Stimulated activated CD8-positive, alpha-beta memory T cell treated with anti-CD3 and anti-CD28 coated beads, Interleukin-4, amount 100 ng/mL, for 48 hours (primary cell): Measurements from ENCODE around the gene CCSER1.
A peak's percentile ranks its signal among the peaks of the same experiment; 100 is the strongest.

Experiments used
- DNase-seq: peaks from one replicate; pipeline ENCODE4 v3.0.0-alpha.2; 2020

Gene CCSER1

DNA sequence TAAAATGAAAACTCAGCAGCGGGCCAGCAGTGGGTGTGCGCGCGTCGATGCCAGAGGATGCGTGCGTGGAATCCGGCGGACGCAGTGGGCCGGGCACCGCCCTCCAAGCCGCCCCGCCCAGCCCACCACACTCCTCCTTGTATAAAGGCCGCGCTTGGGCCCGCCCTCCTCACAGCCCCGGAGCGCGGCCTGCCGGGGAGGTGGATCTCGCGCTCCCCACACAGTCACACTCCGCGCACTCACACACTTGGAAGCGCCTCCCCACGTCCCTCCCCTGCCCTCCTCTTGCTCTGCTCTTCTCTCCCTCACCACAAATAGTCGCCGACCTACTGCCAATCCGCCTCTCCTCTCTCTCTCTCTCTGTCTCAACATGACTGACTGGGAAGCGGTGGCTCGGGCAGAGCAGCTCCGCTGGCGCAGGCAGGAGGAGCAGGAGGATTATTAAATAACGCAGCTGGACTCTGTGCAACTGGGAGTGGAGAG, at the start of gene CCSER1:
TSS of gene CCSER1 (plus strand) at position 172 of the 483 bp plus-strand sequence.
- peak; percentile 41 for DNase-seq

DNA sequence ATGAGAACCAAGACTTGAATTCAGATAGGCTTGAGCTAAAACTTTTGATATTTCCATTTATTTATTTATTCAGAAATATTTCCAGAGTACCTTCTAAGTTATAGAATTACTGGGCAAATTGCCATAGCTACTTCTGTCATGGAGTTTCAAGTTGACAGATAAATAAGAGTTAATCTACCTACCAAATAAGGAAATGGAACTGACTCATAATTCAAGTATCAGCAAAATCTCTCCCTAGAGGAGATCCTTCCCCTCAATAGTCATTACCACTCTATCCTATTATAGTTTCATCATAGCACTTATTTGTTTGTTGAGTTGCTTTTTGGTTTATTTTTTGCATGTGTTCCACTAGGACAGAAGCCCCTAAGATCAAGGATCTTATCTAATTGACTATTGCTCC, 48.8 kb upstream of the CCSER1 start:
- DNase-seq, result no peak

DNA sequence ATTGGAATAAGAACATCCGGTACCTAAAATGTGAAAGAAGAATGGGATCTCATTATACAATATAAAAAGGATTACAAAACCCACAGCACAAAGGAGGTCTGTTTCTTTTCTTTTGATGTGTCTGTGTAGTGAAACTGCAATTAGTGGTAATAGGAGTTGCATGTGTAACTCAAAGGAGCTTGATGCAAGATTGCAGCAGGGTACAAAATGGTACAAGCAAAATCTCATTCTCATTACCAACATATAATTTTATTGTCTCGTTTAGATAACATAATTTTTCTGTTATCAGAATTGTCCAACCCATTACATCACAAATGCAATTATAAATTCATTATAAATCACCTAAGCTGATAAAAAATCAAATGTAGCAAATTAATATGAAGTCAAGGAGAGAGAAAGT, 47.1 kb upstream of the CCSER1 start:
- DNase-seq, result no peak

DNA sequence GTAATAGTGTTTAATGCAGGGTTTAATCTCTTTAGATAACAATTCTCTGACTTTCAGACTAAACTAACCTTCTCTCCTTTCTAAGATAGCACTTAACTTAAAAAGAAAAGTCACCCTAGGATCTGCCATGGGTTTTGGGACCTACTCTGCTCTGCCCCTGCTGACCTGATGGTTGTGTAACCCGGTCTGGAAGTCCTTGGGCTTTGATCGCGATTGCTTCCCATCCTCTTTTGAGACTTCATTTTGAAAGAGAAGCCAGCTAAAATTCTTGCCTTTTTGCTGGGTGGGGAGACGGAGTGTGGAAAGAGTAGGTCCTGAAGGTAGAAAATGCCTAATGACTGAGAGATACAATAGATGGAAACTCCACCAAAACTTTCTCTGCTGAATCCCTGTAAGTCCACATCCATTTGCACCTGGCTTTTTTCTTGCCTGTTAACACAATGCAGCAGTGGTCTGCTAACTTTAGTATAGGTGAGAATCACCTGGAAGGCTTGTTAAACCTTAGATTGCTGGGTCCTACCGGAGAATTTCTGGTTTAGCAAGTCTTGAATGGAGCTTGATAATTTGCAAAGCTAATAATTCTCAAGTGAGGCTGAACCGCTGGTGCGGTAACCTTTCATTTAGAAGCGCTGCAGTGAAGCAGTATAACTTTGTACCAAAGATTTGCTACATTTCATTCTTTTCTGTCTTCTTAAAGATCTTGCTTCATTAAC, 45.6 kb upstream of the CCSER1 start:
- DNase-seq, result no peak

DNA sequence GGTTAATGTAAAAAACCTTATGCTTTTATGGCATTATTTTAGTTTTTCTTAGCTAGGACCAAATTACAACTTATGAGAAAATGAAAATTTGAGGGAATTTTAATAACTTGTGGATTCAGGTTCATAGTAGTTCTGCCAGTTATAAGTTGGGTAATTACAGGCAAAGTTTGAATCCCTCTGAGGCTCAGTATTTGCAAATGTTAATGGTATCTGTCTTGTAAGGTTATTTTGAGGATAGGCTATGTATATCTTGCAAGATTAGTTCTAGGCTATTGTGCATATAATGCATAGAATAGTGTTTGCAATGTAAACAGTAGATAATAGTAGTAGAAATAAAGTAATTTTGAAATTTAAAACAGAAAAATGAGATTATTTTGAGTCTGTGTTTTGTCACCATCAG, 44.7 kb upstream of the CCSER1 start:
- no peak for DNase-seq

DNA sequence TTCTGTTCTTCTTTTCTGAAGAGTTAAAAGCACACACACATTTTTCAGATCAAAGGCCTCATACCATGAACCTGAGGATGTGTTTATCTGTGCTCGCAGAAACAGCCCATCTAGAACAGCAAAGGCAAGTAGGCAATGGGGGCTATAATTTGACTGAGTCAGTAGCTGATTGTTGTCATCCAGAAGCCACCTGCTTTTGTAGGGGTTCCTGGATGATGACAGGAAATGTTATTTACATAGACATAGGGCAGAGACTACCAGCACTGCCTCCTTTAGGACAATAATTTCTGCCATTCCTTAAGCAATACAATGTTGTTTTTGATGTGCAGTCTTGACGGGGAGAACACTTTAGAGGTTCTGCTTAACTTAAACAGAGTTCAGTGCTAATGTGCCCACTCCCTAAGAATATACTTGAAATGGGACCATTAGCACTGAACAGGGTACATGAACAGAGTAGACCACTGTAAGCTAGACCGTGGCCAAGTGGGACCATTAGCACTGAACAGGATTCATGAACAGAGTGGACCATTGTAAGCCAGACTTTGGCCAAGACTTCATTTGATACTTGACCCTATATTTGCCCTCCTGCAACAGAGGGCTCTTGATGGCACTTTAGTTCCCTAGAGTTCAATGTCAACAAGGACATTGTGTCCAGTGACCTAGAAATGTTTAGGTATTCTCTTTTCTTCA, 42.8 kb upstream of the CCSER1 start:
- no peak for DNase-seq

DNA sequence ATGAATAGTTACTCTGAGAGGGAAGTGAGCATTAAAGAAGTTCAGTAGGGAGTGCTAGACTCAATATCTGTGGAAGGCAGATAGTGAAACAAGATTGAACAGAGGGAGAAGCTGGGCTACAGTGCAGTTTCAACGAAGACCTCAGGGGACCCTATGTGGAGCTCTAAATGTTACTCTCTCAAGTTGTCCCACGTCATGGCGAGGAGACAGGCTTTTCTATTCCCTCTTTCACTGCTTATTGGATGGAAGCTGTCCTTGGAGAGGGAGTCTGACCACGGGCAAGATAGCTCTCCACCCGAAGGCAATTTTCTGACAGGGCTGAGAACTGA, 42.3 kb upstream of the CCSER1 start:
- no peak for DNase-seq

DNA sequence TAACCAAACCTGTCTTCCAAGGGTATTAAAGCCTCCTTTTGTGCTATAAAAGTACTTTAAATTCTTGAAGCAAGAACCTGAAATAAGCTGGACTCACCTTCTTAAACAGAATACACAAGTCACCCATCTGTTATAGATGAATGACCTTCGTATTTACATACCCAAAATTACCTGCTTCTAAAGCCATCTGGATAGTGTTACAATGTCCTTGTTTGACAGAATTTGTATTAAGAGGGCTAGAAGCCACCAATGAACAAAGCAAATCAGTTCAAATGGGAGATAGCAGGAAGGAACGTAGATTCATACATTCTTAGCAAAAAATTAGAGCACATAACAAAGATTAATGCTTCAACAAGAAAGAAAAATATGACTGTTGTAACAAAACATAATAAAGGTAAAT, 33.7 kb upstream of the CCSER1 start:
- DNase-seq, result no peak

DNA sequence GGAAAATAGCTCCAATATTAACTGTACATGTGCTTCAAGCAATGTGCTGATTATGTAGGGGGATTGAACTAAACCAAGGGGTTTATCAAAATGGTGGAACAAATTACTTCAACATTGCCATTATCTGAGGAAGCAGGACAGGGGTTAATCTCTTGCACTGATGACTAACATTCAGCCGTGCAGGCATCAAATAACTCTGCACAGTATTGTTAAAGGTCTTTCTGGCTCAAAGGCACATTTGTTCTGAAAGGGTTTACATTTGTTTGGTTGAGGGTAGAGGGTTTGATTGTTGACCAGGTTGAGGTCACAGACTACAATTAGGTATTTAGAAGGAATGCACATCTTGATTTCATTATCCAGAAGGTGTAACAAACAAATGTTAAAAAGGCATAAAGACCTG, 32.2 kb upstream of the CCSER1 start:
- no peak for DNase-seq

DNA sequence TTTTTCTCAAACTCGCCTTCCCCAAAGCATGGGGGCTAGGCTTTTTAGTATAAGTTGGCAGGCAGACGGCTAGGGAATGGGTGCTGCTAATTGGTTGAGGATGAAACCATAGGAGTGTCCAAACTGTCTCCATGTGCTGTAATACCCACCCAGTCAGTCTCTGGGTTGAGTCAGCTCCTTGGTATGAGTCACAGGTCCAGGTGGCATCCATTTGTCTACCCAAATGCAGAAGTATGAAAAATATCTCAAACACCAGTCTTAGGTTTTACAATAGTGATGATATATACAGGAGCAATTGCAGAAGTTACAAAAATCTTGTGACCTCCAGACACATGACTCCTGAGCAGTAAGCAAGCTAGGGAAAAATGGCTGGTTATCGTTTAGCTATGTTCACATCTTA, 27.4 kb upstream of the CCSER1 start:
- no peak for DNase-seq

DNA sequence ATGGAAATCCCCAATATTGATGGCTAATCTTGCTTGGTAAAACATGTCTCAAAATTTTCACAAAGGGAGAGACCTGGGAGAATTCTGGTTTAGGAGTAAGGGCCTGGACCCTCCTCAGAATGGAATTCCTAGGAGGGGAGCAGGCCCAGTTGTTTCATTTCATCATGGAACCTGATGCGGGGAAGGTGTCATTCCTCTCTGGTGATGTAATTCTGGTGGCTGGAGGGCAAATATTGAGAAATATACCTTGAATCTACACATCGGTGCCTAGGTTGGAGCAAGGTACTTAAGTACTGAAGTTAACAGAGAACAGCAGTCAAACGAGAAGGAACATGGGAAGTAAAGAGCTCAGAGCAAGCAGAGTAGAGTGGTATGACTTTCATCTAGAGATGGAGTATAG, 23.2 kb upstream of the CCSER1 start:
- no peak for DNase-seq

DNA sequence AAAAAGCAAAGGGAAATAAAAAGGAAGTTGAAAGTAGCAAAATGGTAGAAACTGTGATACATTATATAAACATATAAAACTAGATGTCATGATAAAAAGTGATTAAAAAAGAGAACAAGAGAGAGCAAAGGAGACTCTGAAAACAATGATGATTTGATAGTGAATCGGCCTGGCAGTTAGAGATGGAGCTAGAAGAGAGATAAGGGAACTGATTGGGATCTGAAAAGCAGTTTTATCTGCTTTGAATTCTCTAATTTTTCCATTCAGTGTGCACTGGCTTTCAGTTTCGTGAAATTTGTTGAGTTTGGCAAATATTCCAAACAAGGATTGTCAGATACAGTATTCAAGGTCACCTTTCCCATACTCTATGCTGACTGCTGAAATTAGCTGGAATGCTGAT, 21.9 kb upstream of the CCSER1 start:
- no peak for DNase-seq

DNA sequence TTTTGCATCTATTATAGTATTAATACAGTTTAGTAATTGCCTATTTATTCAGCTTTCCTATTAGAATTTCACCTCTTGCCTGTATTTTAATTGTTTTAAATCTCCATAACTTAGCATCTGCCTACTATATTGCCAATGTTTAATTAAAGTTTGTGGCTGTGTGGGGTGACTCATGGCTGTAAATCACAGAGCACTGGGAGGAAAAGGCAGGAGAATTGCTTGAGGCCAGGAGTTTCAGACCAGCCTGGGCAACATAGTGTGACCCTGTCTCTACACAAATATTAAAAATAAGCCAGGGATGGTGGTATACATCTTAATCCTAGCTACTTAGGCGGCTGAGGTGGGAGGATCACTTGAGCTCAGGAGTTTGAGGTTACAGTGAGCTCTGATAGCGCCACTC, 14.5 kb upstream of the CCSER1 start:
- no peak for DNase-seq

DNA sequence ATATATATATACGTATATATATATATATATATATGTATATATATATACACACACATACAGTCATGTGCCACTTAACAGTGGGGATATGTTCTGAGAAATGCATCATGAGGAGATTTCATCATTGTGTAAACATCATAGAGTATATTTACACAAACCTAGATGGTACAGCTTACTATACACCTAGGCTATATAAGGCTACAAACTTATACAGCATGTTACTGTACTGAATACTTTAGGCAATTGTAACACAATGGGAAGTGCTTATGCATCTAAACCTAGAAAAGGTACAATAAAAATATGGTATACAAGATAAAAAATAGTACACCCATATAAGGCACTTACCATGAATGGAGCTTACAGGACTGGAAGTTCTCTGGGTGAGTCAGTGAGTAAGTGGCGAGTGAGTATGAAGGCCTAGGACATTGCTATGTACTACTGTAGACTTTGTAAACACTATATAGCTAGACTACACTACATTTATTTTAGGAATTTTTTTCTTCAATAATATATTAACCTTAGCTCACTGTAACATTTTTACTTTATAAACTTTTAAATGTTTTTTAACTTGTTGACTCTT, 13.2 kb upstream of the CCSER1 start:
- DNase-seq, result no peak

DNA sequence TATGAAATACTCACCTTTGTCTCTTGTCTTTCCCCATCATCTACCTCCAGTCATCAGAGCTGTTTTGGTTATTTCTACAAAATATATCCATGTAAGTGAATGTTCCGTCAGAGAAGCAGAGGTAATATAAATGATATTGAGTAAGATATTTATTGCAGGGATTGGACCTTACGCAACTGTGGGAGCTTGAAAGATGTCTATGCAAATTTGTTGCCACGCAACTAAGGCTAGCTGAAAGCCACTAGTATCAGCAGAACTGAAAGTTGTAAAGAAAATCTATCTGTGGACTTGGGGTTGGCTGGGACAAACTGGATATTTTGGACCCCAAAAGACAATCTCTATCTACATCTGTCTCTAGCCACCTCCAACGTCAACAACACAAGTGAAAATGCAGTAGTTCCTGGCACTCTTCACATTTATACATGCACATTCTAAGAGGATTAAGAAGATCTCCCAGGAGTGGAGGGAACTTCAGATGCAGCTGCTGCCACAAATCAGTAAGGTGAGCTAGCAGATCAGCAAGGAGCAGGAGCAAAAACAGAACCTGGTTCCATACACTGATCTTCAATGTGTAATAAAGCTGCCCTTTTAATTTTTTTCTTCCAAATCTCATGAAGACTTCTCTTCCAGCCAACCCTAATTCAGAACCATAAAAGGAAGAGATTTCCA, 8.5 kb upstream of the CCSER1 start:
- DNase-seq, result no peak

DNA sequence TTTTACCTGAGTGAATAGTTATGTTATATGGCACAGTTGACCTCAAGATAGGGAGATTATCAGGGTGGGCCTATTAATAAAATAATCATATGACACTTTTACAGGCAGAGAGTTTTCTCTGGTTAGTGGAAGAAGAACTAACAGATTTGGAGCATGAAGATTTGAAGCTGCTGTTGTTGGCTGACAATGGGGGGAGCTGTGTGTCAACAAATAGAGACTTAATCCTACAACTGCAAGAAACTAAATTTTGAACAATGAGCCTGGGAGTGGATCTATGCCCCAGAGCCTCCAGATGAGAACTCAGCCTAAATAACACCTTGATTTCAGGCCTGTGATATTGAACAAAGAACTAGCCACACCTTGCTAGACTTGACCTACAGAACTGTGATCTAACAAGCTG, 7.2 kb upstream of the CCSER1 start:
- DNase-seq, result no peak

DNA sequence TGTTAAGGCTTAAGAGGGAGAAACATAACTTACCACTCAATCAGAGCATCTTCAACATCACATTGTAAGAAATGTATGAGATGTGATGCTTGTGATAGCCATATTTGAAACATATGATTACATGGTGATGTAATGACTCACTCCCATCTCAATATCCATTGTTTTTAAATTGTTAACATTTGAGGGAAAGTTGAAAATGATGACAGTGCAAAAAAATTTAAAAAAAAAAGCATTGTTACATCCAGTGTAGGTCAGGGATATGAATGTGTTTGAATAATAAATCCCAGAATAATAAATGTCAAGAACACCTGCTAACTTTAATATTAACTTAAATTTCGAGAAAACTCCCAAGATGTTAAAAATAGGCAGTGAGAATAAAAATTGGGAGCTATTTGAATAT, 6.4 kb upstream of the CCSER1 start:
- DNase-seq, result no peak

DNA sequence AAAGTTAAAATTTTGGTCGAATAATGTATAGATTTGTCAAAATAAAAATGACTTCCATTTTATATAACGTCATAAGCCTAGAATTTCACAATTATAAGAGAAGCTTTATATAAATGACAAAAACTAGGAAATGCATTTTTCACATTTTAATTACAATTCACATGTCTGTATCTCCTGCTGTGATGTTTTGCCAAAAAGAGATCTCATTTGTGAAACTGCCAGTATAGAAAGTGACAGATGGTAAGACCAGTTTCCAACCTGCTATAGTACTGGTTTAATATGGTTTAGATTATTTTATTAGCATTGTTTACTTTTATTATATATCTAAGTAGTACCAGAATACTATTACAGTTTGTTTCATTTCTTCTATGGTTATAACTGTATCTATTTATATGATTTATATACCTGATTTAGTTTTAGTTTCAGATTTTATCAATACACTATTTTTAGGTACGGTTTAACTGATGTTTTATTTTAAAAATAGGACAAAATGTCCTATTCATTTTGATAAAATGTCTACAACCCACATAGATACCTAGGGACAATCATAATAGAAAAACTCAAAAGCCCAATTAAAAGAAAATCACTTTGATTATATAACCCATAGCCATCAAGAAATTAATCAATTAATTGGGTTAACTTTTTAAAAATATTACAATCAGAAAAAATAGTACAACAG, 5.4 kb upstream of the CCSER1 start:
- no peak for DNase-seq

DNA sequence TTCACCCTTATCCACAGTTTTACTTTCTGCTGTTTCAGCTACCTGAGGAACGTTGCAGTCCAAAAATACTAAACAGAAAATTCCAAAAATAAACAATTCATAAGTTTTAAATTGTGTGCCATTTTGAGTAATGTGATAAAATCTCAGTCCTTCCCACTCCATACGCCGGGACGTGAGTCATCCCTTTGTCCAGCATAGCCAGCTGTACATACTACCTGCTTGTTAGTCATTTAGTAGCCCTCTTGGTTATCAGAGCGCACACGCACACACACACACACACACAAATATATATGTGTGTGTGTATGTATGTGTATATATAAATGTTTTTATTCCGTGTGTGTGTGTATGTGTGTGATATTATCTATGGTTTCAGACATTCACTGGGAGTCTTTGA, 4.8 kb upstream of the CCSER1 start:
- no peak for DNase-seq

DNA sequence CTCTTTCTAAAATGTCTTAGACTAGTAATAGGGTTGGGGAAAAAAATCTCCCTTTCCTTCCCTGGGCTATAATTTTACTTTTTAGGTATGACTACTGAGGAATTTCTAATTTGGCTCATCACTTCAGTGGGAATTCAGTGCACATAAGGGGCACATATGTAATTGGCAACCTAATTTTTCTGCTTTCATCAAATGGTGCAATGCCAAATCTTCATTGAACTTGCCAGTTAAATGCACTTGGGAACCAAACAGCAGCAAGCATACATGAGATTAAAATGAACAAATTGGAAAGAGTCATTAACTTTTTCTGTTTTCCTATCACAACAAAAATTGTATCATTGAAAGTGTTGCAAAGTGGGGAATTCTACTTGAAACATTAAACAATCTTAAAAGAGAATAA, 2.9 kb upstream of the CCSER1 start:
- DNase-seq, result no peak

DNA sequence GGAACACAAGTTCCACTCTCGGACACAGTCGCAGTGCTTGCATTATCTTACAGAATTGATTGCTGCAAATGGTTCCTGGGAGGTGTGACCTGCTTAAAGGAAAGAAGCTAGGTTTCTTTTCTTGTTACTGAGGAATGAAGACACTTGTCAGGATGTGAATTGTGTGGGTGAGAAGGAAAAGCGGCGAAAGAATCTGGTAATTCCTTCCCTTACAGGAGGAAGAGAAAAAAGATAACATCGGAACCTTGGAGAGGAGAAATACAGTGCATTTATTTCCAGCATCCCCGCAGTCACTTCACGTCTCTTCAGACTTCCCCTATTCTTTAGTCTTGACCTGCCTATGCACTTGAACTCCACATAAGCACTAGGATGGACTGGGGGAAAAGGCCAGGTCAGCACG, 389 bp upstream of the CCSER1 start:
- no peak for DNase-seq

DNA sequence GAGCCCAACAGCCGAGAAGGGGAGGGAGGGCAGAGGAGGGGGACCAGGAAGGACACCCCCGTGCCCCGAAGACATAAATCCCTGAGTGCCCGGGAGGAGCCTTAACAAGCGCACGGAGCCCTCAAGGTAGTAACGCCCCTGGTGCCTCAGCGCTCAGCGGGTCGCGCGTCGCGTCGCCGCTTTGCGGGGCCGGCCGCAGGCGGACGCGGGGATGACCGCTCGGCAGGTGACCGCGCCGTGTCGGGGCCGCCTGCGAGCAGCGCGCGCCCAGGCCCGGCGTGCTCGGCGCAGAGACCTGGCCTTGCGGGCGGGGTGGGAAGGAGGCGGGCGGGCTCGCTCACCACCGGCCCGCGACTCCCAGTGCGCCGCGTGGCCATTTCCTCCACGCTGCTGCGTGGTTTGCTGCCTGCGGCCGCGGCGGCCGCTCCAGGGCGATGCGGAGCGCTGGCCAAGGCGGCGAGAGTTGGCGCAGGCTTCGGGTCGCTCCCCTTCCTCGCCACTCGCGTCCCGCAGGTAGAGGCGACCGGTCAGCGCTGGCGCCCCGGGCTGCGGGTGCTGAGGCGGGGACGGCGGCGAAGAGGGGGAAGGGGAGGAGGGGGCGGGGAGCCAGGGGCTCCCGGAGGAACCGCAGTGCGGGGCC, 632 bp downstream of the CCSER1 start:
- no peak for DNase-seq

DNA sequence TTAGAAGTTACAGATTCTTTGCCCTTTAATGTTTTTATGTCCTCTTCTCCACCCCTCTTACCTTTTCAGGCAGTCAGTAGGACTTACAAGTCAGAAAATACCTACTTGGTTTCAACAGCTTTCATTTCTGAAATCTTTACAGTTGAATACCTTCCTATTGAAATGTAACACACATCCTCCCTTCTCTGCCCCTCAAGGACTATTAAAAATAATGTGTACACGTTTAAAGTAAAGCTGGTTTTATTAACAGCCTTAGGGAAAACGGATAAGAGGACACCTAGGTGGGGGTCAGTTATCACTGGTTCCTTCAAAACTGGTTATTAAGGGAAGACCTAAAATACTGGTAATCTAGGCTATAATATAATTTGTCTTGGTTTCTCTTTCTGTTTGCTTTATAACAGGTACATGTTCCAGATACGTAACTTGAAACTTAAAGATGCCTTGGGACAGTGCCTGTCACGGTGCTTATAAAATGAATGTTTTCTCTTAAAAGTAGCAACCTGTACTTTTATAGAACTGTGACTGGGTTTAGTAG, 1.8 kb downstream of the CCSER1 start:
- no peak for DNase-seq
